Measurements from ENCODE around the gene P4HA2.

Gene P4HA2

DNA sequence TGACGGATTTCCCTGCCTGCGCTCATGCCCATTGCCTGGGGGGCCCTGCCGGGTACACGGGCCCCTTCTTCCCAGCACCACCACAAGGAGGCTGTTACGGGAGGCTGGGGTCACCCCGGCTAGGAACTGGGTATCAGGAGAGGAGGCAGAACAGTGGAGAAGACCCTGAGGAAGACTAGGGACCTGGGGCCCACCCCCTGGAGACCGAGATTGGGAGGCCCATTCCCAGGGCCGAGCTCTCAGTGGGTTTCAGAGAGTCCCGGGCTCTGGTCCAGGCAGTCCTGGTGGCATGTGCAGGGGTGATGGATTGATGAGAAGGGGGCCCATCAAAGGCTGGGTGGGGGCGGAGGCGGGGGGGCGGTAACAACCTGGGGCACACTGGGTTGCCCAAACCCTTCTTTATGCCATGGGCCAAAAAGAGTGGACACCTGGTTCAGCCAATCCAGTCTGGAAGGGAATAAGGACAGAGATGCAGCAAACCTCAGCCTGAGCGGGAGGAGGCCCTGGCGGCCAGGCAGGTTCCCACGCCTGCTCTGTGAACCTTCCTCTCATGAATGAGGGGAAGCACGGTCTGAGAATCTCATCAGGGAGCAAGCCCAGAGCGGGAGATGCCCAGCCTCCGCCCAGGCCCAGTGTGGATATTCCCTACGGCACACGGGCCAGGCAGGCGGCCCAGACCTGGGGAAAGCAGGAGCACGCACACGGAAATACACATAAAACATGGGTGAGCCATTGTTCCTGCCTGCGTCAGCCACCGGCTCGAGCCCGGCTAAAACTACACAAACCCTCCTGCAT is 785 bp upstream of the P4HA2 start:
- peak overlapping the region; percentile 57 for H3K4me3 ChIP-seq (ENCODE audit: low read length)
- no peak for DNase-seq (ENCODE audit: low read depth)
- TF ChIP-seq CTCF (IDR thresholded peaks at IDR 0.05; ENCODE audit: insufficient read depth, low read depth, low read length, missing control alignments): peak; percentile 4

GRCh38 chr5:132227235-132227484 is 493 bp downstream of the P4HA2 start:
- DNase-seq (ENCODE audit: low read depth): no peak
- peak overlapping the region; percentile 57 for H3K4me3 ChIP-seq (ENCODE audit: low read length)
- no peak for TF ChIP-seq CTCF (IDR thresholded peaks at IDR 0.05; ENCODE audit: insufficient read depth, low read depth, low read length, missing control alignments)

DNA sequence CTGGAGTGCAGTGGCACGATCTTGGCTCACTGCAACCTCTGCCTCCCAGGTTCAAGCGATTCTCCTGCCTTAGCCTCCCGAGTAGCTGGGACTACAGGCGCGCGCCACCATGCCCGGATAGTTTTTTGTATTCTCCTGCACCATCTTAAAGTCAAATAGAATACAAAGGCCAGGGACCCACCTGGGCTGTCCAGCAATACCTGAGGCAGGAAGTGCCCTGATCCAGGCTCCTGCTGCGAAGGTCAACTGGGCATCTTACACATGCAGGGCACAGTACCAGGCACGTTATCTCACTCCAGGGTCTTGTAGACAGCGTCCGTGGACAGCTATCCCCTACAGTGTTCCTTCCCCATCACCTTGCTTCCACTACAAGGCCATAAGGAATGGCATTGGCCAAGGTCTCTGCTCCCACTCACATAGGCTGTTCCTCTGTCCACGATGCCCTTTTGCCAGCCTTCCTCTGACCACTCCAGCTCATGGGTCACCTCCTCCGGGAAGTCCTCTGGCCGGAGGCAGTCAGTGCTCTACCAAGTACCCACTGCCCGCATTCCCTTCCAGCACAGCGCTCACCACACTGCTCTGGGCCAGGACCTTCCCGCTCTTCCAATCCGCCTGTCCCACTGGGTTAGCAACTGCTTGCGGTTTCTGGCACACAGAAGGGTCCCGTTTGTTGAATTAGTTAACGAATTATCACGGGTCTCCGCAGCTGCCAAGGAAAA is 978 bp downstream of the P4HA2 start:
- no peak for DNase-seq (ENCODE audit: low read depth)
- no peak for TF ChIP-seq CTCF (IDR thresholded peaks at IDR 0.05; ENCODE audit: insufficient read depth, low read depth, low read length, missing control alignments)
- H3K4me3 ChIP-seq (ENCODE audit: low read length): peak overlapping the region; percentile 57

GRCh38 chr5:132225165-132226032 is 2.3 kb downstream of the P4HA2 start:
- no peak for TF ChIP-seq CTCF (IDR thresholded peaks at IDR 0.05; ENCODE audit: insufficient read depth, low read depth, low read length, missing control alignments)
- peak overlapping the region; percentile 6 for H3K4me3 ChIP-seq (ENCODE audit: low read length)
- DNase-seq (ENCODE audit: low read depth): peak; percentile 94

GRCh38 chr5:132224716-132225115 is 2.9 kb downstream of the P4HA2 start:
- DNase-seq (ENCODE audit: low read depth): no peak
- H3K4me3 ChIP-seq (ENCODE audit: low read length): peak overlapping the region; percentile 6
- no peak for TF ChIP-seq CTCF (IDR thresholded peaks at IDR 0.05; ENCODE audit: insufficient read depth, low read depth, low read length, missing control alignments)

- DNase-seq (ENCODE audit: low read depth): no peak
- TF ChIP-seq CTCF (IDR thresholded peaks at IDR 0.05; ENCODE audit: insufficient read depth, low read depth, low read length, missing control alignments): no peak
- no peak overlapping the region for H3K4me3 ChIP-seq (ENCODE audit: low read length)
Observed at GRCh38 chr5:132223861-132224260, 3.8 kb downstream of the P4HA2 start.
